Measurements from ENCODE around the gene SLC22A23. TPM values are rescaled to one million over a fixed set of nuclear protein-coding genes. Genes with fewer than 3 reads are reported as not detected.

SLC22A23 gene
- total RNA-seq, 2 donors from 2014 or later: 85.7 to 89.5 TPM

- Histone ChIP-seq H3K9ac (ENCODE audit: low read depth in 2 of 2, low read length in 2 of 2) (no peak overlapping the region), H3K27ac (no peak overlapping the region), H3K4me3 (no peak overlapping the region), H3K4me1 (no peaks in the 10 kb centered on the region), H3K27me3 (no peaks in the 10 kb centered on the region), H3K36me3 (no peaks in the 10 kb centered on the region), H3K9me3 (no peaks in the 10 kb centered on the region)
- no peak for TF ChIP-seq CTCF (IDR thresholded peaks at IDR 0.05)
- intact Hi-C loops (cut with DNase I): no loop called here
- no peak for DNase-seq
Measured at GRCh38 chr6:3310703-3311102, 146.1 kb downstream of the SLC22A23 start.

GRCh38 chr6:3310051-3310448 is 146.8 kb downstream of the SLC22A23 start:
- intact Hi-C loops (cut with DNase I): no loop called here
- H3K4me3 ChIP-seq: no peak overlapping the region
- no peak overlapping the region for H3K27ac ChIP-seq
- H3K9me3 ChIP-seq: no peaks in the 10 kb centered on the region
- H3K27me3 ChIP-seq: no peaks in the 10 kb centered on the region
- no peaks in the 10 kb centered on the region for H3K36me3 ChIP-seq
- DNase-seq: no peak
- no peak for TF ChIP-seq CTCF (IDR thresholded peaks at IDR 0.05)
- H3K4me1 ChIP-seq: no peaks in the 10 kb centered on the region
- no peak overlapping the region for H3K9ac ChIP-seq (ENCODE audit: low read depth in 2 of 2, low read length in 2 of 2)

- no peak overlapping the region for H3K4me3 ChIP-seq
- no peaks in the 10 kb centered on the region for H3K9me3 ChIP-seq
- H3K27me3 ChIP-seq: no peaks in the 10 kb centered on the region
- intact Hi-C loops (cut with DNase I): no loop called here
- H3K27ac ChIP-seq: no peak overlapping the region
- H3K4me1 ChIP-seq: no peaks in the 10 kb centered on the region
- TF ChIP-seq CTCF (IDR thresholded peaks at IDR 0.05): no peak
- no peak overlapping the region for H3K9ac ChIP-seq (ENCODE audit: low read depth in 2 of 2, low read length in 2 of 2)
- DNase-seq: no peak
- H3K36me3 ChIP-seq: no peaks in the 10 kb centered on the region
Measured at GRCh38 chr6:3309391-3310050, 147.3 kb downstream of the SLC22A23 start.

- intact Hi-C loops (cut with DNase I): no loop called here
- Histone ChIP-seq H3K36me3 (no peaks in the 10 kb centered on the region), H3K4me1 (no peaks in the 10 kb centered on the region), H3K27ac (no peak overlapping the region), H3K9me3 (no peaks in the 10 kb centered on the region), H3K9ac (ENCODE audit: low read depth in 2 of 2, low read length in 2 of 2) (no peak overlapping the region), H3K27me3 (no peaks in the 10 kb centered on the region), H3K4me3 (no peak overlapping the region)
- DNase-seq: no peak
- TF ChIP-seq CTCF (IDR thresholded peaks at IDR 0.05): no peak
Measured at GRCh38 chr6:3308106-3308505, 148.7 kb downstream of the SLC22A23 start.

- H3K27ac ChIP-seq: no peak overlapping the region
- DNase-seq: no peak
- no peak overlapping the region for H3K4me3 ChIP-seq
- no peaks in the 10 kb centered on the region for H3K27me3 ChIP-seq
- no peaks in the 10 kb centered on the region for H3K9me3 ChIP-seq
- intact Hi-C loops (cut with DNase I): no loop called here
- no peak for TF ChIP-seq CTCF (IDR thresholded peaks at IDR 0.05)
- H3K36me3 ChIP-seq: no peaks in the 10 kb centered on the region
- no peak overlapping the region for H3K9ac ChIP-seq (ENCODE audit: low read depth in 2 of 2, low read length in 2 of 2)
- no peaks in the 10 kb centered on the region for H3K4me1 ChIP-seq
Measured at GRCh38 chr6:3307436-3307835, 149.4 kb downstream of the SLC22A23 start.

Data from colonic mucosa (tissue), 4 donors.